GM19395 (cell line): ENCODE data around the gene CLIP1.
"Not testable (repeated sequence)": the region's sequence is repeated elsewhere in the genome, so short reads cannot be mapped to it uniquely, and the experiment has no call there.

Experiments used
- ATAC-seq: cut with Tn5 transposase; IDR thresholded peaks from one replicate; pipeline ENCODE4 v1.9.1; 2021; ENCODE audit warnings: mild to moderate bottlenecking, moderate library complexity; ENCODE audit not compliant: unreplicated experiment

CLIP1 gene

DNA sequence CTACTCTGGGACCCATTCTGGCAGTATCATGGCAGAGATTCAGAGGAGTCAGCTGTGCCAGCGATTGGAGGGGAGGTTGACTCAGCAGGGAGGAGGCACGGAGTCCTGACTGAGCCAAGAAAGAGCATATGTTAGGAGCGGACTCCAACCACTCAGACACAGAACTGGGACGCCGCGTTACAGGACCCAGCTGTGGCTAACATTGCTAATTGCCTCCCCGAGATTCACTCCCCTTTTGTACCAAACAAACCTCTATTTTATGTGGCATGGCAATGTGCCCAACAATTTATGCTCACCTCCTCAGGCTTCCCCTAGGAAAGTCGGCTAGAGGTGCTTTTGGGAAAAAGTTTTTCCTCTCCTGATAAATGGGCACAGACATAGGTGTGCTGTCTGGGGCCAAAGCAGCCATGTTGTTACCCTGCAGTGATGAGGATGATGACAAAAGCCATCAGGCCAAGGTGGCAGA lies 15.2 kb upstream of the CLIP1 start:
- no peak for ATAC-seq

DNA sequence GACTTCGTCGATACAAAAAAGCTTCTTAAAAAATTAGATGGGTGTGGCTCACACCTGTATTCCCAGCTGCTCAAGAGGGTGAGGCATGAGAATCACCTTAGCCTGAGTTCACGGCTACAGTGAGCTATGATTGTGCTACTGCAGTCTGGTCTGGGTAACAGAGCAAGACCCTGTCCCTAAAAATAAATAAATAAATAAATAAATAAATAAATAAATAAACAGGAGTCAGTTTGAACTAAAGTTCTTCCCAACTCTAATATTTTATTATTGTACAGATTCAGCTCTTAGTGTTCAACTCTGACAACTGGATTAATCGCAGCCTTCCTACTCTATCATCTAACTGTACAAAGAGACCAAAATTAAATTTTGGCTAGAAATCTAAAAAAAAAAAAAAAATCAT lies 12.7 kb upstream of the CLIP1 start:
- ATAC-seq = no peak

DNA sequence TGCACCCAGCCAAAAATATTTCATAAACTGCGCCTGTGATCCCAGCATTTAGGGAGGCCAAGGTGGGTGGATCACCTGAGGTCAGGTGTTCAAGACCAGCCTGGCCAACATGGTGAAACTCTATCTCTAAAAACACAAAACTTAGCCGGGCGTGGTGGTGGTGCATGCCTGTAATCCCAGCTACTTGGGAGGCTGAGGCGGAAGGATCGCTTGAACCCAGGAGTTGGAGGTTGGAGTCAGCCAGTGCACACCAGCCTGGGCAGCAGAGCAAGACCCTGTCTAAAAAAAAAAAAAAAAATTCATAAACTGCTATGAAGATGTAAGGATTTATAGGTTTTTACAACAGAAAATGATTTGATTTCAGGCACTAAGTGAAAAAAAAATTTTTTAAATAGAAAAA lies 6.6 kb upstream of the CLIP1 start:
- not testable (repeated sequence) for ATAC-seq

DNA sequence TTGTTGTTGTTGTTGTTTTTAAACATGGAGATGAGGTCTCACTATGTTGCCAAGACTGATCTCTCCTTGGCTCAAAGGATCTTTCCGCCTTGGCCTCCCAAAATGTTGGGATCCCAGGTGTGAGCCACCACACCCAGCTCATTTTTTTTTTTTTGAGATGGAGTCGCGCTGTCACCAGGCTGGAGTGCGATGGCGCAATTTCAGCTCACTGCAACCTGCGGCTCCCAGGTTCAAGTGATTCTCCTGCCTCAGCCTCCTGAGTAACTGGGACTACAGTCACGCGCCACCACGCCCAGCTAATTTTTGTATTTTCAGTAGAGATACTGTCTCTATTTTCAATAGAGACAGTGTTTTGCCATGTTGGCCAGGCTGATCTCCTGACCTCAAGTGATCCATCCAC lies 4.9 kb upstream of the CLIP1 start:
- no peak for ATAC-seq

DNA sequence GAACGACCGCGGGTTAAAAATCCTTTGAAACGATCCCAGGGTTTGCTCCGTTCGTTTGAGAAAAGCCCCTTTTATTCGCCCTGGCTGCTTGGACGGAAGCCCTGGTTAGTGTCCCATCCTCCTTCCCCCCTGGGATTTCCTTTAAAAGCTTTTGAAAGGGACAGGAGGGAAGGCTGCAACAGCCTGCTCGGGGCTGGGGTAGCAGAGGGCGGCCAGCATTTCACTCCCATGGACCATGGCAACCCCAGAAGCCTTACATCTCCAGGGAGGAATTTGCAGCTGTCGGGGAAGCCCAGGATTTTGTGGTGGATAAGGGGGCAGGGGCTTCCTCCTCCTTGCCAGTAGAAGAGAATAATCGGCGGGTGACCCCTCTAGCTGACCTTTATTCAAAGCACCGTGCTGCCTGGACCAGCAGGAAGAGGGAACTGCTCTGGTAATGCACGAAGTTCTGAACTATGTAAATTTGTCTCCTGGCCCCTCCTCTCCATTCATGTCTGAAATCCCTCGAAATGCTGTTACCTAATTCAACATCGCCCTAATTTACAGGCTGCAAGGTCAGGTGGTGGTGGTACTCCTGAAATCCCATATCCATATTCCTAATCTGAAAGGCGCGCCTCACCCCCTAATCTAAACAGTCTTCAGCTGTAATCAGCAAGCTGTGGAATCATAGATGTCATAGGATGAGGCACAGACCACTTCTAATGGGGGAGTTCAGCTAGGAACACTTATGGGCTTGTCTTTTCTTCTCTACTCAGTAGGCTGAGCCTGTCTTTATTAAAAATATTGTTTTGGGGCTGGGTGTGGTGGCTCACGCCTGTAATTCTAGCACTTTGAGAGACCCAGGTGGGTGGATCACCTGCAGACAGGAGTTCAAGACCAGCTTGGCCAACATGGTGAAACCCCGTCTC lies 1.0 kb upstream of the CLIP1 start:
- no peak for ATAC-seq

DNA sequence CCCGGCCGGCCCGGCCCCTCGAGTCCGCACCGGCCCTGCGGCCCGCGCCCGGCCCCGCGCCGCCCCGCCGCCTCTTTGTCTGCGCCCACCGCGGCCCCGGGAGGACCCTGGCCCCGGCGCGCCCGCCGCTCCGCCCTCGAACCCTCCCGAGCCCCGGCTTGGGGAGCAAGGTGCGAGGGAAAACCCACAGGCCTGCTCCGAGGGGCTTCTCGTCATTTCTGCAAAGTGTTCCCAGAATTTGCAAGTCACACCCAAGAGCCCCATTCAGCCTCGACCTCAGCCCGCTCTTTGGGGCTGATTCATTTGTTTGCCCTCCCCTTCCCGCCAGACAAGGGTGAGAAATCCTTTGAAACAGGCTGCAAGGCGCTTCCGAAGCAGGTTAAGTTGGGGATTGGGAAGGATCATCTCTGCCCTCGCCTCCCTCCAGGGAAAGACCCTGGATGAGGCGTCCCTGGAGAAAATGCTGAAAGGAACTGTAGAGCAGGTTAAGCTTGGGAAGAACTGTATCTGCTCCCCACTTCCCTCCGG lies 325 bp upstream of the CLIP1 start:
- no peak for ATAC-seq

DNA sequence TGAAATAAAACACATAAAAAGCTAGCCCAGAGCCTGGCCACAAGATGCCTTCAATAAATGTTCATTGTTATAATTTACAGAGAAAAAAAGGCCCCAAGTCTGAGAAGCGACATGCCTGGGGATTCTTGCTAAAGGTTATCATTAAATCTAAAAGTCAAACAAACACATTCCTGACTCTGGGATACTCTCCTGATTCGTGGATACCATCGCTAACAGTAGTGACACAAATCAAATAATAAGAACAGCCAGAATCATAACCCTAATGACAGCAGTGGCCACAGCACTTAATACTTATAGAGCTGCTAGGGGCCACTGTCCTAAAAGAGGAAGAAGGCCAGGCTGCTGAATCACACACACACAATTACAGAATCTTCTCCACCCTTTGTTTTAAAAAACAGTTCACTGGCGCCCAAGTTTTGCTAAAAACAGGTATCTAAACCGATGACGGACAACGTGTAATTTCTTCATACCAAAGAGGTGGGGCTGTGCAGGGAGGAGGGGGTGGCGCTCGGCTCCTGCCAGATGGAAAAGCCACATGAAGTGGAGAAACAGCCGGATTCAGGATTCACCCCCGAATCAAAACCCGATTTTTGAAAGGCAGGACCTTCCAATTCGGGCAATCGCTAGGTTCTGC lies 1.2 kb downstream of the CLIP1 start:
- ATAC-seq = peak; percentile 7

- no peak for ATAC-seq
These were observed 1.9 kb downstream of the CLIP1 start for GRCh38 chr12:122420471-122421162.

- not testable (repeated sequence) for ATAC-seq
These were observed 3.4 kb downstream of the CLIP1 start for GRCh38 chr12:122419094-122419493.

- ATAC-seq = not testable (repeated sequence)
These were observed 6.8 kb downstream of the CLIP1 start for GRCh38 chr12:122415665-122416064.

GRCh38 chr12:122413516-122414404 lies 8.7 kb downstream of the CLIP1 start:
- ATAC-seq = no peak

DNA sequence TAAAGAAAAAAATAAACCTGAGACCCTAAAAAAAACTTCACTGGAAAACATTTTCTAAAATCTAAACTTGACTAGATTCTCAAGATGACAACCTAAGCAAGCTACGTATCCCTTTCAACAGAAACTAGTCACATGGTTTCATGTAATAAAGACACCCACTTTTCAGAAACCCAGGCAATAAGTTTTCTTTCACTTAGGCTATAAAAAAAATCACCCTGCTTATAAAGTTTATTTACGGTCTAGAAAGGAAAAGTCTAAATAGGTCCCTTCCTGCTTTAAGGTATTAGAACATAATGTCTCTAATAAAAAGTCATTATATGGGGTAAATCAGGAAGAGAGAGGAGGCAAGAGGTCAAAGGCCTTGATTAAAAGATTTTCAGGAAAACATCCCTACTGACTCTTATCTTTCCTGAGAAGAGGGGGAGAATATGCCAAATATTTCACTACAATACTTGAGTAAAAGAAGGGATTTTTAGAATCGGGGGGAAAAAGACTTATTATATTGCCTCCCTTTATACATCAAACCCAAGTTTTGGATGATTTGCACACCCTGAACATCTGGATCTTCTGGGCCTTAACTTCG lies 9.5 kb downstream of the CLIP1 start:
- ATAC-seq = no peak

- no peak for ATAC-seq
These were observed 10.9 kb downstream of the CLIP1 start for GRCh38 chr12:122411537-122411936.

- ATAC-seq = no peak
These were observed 15.3 kb downstream of the CLIP1 start for GRCh38 chr12:122407208-122407607.

- ATAC-seq = no peak
These were observed 15.7 kb downstream of the CLIP1 start for GRCh38 chr12:122406701-122407164.

GRCh38 chr12:122403831-122404230 lies 18.6 kb downstream of the CLIP1 start:
- no peak for ATAC-seq

DNA sequence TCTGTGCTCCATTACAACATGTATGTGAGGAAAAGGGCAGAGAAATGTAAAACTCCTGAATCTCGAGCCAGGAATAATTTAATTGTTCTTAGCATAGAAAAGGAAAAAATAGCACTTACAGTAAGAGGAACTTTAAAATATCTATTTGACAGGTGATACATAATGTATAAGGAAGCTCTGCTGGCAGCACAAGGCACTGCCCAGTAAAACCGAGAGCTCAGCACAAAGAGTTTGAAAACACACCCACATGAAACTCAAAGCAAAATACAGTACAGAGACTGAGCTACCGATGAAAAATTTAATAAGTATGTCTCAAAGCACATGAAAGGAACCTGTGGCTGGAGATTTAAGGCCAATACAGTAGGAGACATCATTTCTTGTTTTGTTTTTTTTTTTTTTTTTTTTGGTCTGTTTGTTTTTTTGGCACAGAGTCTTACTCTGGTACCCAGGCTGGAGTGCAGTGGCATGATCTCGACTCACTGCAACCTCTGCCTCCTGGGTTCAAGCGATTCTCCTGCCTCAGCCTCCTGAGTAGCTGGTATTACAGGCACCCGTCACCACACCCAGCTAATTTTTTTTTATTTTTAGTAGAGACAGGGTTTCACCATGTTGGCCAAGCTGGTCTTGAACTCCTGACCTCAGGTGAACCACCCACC lies 19.2 kb downstream of the CLIP1 start:
- ATAC-seq = no peak

DNA sequence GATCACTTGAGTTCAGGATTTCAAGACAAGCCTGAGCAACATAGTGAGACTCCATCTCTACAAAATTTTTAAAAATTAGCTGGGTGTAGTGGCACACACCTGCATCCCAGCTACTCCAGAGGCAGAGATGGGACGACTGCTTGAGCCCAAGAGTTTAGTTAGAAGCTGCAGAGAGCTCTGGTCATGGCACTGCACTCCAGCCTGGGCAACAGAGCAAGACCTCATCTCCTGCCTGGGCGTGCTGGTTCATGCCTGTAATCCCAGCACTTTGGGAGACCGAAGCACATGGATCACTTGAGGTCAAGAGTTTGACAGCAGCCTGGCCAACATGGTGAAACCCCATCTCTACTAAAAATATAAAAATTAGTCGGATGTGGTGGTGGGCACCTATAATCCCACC lies 20.2 kb downstream of the CLIP1 start:
- ATAC-seq = no peak

DNA sequence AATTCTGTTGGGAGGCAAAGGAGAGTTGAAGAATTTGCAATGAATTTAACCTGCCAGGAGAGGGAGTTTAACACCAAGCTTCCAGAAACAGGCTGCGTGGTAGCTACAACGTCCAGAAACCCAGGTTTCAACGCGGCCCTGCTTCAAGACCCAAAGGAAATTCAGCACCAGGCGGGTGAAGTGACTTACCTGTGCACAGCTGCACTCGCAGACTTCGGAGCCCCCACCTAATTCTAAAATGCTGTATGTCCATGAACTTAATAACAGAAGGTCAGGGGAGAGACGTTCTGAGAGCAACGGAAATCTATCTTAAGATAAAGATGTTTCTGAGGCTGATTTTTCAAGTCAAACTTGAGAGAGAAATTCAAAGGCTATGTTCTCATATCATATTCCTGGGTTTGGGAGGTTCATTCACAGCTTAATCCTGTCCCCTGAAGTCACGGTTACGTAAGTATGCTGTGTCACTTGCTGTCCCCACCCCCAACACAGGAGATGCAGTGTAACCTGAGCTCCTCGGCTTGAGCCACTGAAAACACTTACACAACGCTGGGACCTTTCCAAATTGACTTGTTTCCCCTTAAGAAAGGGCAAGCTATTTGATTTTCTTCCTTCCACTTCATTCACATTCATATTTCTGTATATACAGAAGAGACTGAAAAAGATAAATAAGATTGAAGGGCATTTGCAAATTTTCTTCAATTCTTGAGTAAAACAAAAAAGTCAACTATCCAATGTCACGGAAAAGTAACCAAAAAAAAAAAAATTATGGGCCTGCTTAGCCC lies 22.7 kb downstream of the CLIP1 start:
- ATAC-seq = no peak
